Adrenal gland (tissue), 12 donors: ENCODE measurements around the gene ZNF277. TPM values are rescaled to one million over a fixed set of nuclear protein-coding genes. Genes with fewer than 3 reads are reported as not detected.

Experiments
- DNase-seq, 7 donors: peaks; one replicate each; pipeline ENCODE4 v3.0.0-alpha.2; 2019 to 2020
- H3K27ac ChIP-seq, 5 donors: fragments of 200-600 bp; sonication (generic) in 4 of 5; 1 replicate in 3 of 5; 2 replicates in 2 of 5; pipeline versions ENCODE4 v1.5.1 to v1.8.0; 2016 to 2020; ENCODE audit warnings: mild to moderate bottlenecking in 1 of 5
- H3K27me3 ChIP-seq: fragments of 200-600 bp; 2 replicates; pipeline ENCODE4 v1.8.0; 2021
- H3K36me3 ChIP-seq, 2 donors: fragments of 200-600 bp; replicated peaks in 1 of 2; 1 replicate in 1 of 2; 2 replicates in 1 of 2; pipeline versions ENCODE4 v1.5.1 to v1.8.0; 2018 to 2022
- H3K4me1 ChIP-seq, 2 donors: fragments of 200-600 bp; replicated peaks in 1 of 2; 1 replicate in 1 of 2; 2 replicates in 1 of 2; pipeline versions ENCODE4 v1.5.1 to v1.8.0; 2018 to 2021
- H3K4me3 ChIP-seq, 4 donors: fragments of 200-600 bp; sonication (generic) in 3 of 4; one replicate each; pipeline ENCODE4 v1.5.1; 2016 to 2018
- H3K9me3 ChIP-seq, 3 donors: fragments of 200-600 bp; sonication (generic) in 1 of 3; replicated peaks in 1 of 3; 1 replicate in 2 of 3; 2 replicates in 1 of 3; pipeline versions ENCODE4 v1.5.1 to v1.8.0; 2016 to 2021
- POLR2A ChIP-seq, 2 donors: fragments of 450-650 bp; IDR thresholded peaks; one replicate each; pipeline ENCODE4 v1.6.1; 2017; ENCODE audit warnings: antibody characterized with exemption in 2 of 2, mild to moderate bottlenecking in 2 of 2, moderate library complexity in 1 of 2
- WGBS, 4 donors: extraction: QIAGEN DNeasy Blood & Tissue Kit in 2 of 4; methylation state at CpG; one replicate each; pipeline versions ENCODE4 v1.1.5 to v1.1.7; 2013 to 2017; 5-methylcytosine and 5-hydroxymethylcytosine counted together
- intact Hi-C, 2 donors: fragments of 100-400 bp; cut with DNase I; formaldehyde crosslinking; loops; one replicate each; pipeline versions ENCODE4 v1.14.1 to v1.15.0; 2022 to 2023
- polyA plus RNA-seq, 3 donors: library from polyadenylated mRNA; stranded (reverse); fragments of 200-250 nt in 2 of 3; fragments of 350-450 nt in 1 of 3; fragmentation: Illumina TruSeq in 1 of 3; extraction: RNeasy Lipid Tissue Mini Kit (QIAGEN cat#74804) in 1 of 3; gene quantifications; one replicate each; pipeline ENCODE4 v1.2.3, GENCODE V29; 2013 to 2014
- total RNA-seq, 9 donors: library from RNA; depleted of rRNA in 4 of 9; stranded (reverse); fragments of >200 nt in 4 of 9; fragments of 120-200 nt in 1 of 9; fragmentation: NEBNext Ultra II Directional in 1 of 9; extraction: Animal tissue kit (Norgen Biotek cat#: 25700) in 1 of 9; gene quantifications; one replicate each; pipeline versions ENCODE4 v1.1.0 to v1.2.4, GENCODE V29; 2013 to 2023
- TF ChIP-seq, protein P1 (sequence below), 6 experiments: fragments of 450-650 bp in 4 of 6; fragments of 200-600 bp in 2 of 6; sonication (generic) in 1 of 6; IDR thresholded peaks; 1 replicate in 5 of 6; 2 replicates in 1 of 6; pipeline versions ENCODE4 v1.5.1 to v1.8.0; 2016 to 2021; ENCODE audit warnings: antibody characterized with exemption in 6 of 6, mild to moderate bottlenecking in 2 of 6, moderate library complexity in 1 of 6
- donor health status: healthy with polysubstance abuse.
- donor health status: Bipolar disorder and iron deficiency.
- donor health status: DM: yes; HTN: yes; CAD: no.
- donor health status: DM: no; HTN: no; CAD: no.
- donor health status: DM: no; HTN: no; CAD: no.
- donor health status: DM: yes; HTN: yes; CAD: no.

The ZNF277 gene
- total and polyA plus RNA-seq, 12 donors: 12.6 to 30.6 (median 19.7) TPM

DNA sequence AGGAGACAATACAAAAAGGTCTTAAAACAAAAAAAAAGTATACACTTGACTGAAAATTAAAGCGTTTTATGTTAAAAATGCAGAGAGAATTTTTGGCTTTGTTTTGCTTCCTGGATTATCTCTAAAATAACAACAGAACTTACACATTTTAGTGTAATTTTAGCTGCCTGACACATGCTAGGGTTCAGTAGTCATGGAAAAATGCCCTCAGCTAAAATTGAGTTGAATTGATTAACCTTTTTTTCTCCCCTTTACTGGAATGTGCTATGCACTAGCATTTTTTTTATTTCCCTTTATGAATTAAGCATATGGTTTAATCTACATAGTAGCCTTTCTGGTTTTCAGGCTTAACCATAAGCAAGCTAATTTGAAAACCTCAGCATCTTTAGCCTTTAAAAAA, 89.9 kb downstream of the ZNF277 start:
- Histone ChIP-seq H3K4me1 (no peaks in the 10 kb centered on the region), H3K27ac (no peak overlapping the region), H3K36me3 (no peaks in the 10 kb centered on the region), H3K4me3 (no peak overlapping the region), H3K9me3 (no peaks in the 10 kb centered on the region), H3K27me3 (no peaks in the 10 kb centered on the region)
- WGBS, 4 donors: 64 to 77% (median 76%) methylated on average over 1 of the region's 1 CpG
- DNase-seq: no peak
- intact Hi-C loops: loop anchor here in 1 of 2 donors (10.0 kb wide), 1 partner anchor 58 kb away; no protein-coding TSS in a partner anchor
- TF ChIP-seq, protein P1, sequence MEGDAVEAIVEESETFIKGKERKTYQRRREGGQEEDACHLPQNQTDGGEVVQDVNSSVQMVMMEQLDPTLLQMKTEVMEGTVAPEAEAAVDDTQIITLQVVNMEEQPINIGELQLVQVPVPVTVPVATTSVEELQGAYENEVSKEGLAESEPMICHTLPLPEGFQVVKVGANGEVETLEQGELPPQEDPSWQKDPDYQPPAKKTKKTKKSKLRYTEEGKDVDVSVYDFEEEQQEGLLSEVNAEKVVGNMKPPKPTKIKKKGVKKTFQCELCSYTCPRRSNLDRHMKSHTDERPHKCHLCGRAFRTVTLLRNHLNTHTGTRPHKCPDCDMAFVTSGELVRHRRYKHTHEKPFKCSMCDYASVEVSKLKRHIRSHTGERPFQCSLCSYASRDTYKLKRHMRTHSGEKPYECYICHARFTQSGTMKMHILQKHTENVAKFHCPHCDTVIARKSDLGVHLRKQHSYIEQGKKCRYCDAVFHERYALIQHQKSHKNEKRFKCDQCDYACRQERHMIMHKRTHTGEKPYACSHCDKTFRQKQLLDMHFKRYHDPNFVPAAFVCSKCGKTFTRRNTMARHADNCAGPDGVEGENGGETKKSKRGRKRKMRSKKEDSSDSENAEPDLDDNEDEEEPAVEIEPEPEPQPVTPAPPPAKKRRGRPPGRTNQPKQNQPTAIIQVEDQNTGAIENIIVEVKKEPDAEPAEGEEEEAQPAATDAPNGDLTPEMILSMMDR (IDR thresholded peaks at IDR 0.05): no peak
- no peak for TF ChIP-seq POLR2A (IDR thresholded peaks at IDR 0.05)

DNA sequence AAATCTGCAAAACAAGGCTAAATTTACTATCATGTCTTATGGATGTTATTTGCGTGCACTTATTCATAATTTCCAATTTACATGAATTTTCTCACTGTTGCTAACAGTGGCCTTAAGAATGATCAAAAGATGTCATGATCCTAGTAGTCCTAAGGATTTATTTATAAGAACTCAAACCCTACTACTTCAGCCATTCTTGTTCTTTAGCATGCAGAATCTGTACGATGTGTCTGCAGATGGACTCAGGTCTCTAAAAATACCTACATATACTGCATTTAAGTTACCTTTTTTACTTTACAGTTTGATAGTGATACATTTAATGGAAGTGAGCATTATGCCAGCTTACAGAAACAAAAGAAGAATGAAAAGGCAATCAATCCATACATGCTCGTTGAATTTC, 91.2 kb downstream of the ZNF277 start:
- 95 to 99% (median 97%) methylated on average over 3 of the region's 3 CpGs for WGBS, 4 donors
- no peak for TF ChIP-seq POLR2A (IDR thresholded peaks at IDR 0.05)
- TF ChIP-seq, protein P1 (IDR thresholded peaks at IDR 0.05): no peak
- Histone ChIP-seq H3K4me3 (no peak overlapping the region), H3K27me3 (no peaks in the 10 kb centered on the region), H3K27ac (no peak overlapping the region), H3K9me3 (no peaks in the 10 kb centered on the region), H3K4me1 (peaks cover 0 to 3% of the 10 kb centered on the region in 2 donors), H3K36me3 (no peaks in the 10 kb centered on the region)
- DNase-seq: no peak
- intact Hi-C loops: loop anchor here in 1 of 2 donors (10.0 kb wide), 1 partner anchor 57 kb away; no protein-coding TSS in a partner anchor

DNA sequence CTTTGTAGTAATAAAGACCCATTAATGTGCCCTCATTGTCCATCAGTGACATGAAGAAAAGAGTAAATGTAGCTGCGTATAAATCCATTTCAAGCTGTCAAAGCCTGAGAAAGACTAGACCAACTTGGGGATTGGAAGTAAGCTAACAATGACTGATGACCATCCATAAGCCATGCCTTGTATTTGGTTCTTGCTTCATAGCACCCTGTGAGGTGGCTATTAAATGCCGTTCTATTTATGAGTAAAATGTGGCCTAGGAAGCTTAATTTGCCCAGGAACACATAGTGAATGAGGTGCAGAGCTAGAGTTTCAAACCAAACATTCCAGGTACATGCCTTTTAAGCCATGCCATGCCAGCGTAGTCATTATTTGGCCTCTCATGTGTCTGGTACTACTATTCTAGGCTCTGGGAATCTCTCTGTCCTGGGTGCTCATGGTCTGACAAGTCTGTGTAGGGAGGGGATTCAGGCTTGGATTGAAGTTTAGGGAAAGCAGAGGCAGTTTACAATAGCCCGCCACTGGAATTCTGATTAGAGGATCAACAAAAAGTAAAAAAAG, 92.1 kb downstream of the ZNF277 start:
- Histone ChIP-seq H3K36me3 (no peaks in the 10 kb centered on the region), H3K27ac (no peak overlapping the region), H3K9me3 (no peaks in the 10 kb centered on the region), H3K4me1 (peaks cover 0 to 3% of the 10 kb centered on the region in 2 donors), H3K27me3 (no peaks in the 10 kb centered on the region), H3K4me3 (no peak overlapping the region)
- WGBS, 4 donors: 79 to 98% (median 94%) methylated on average over 4 of the region's 4 CpGs
- no peak for DNase-seq
- intact Hi-C loops: loop anchor here in 1 of 2 donors (10.0 kb wide), 1 partner anchor 56 kb away; no protein-coding TSS in a partner anchor
- TF ChIP-seq, protein P1 (IDR thresholded peaks at IDR 0.05): no peak
- no peak for TF ChIP-seq POLR2A (IDR thresholded peaks at IDR 0.05)

DNA sequence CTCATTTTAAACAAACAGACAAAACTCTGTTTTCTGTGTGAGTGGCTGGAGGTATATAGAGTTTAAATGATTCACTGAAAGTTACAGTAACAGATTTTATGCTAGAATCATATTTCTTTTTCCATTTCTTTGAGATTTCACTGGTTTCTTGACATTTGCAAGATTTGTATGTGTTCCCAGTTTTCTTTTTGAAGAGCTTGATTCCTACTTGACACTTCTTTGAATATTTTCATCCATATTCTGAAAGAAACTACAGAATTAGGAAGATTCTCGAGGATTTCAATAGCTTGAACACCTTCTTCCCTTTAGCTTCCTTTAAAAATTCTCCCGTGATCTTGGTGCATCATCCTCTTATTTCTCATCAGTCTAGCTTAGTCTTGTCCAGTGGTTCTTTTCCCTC, 93.6 kb downstream of the ZNF277 start:
- no peak overlapping the region for H3K27ac ChIP-seq
- WGBS, 4 donors: 96 to 100% (median 99%) methylated on average over 2 of the region's 2 CpGs
- no peaks in the 10 kb centered on the region for H3K27me3 ChIP-seq
- H3K4me3 ChIP-seq: no peak overlapping the region
- DNase-seq: no peak
- H3K9me3 ChIP-seq: no peaks in the 10 kb centered on the region
- H3K36me3 ChIP-seq: no peaks in the 10 kb centered on the region
- intact Hi-C loops: no loop called here
- peaks cover 0 to 3% of the 10 kb centered on the region in 2 donors for H3K4me1 ChIP-seq
- no peak for TF ChIP-seq POLR2A (IDR thresholded peaks at IDR 0.05)
- TF ChIP-seq, protein P1 (IDR thresholded peaks at IDR 0.05): no peak
